Measurements from ENCODE around the gene SMCO1.

SMCO1 gene

DNA sequence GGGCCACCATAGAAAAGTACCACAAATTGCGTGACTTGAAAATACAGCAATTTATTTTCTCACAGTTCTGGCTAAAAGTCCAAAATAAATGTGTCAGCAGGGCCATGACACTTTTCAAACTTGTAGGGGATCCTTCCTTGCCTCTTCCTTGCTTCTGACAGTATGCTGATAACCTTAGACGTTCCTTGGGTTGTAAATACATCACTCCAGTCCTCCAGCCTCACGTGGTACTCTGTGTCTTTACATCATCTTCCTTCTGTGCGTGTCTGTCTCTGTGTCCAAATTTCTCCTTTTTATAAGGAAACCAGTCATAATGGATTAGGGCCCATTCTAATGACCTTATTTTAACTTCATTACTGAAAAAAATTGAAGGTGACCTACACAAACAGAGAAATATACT, 19.0 kb downstream of the SMCO1 start:
- no peak for ATAC-seq
- TF ChIP-seq ESRRG (CRISPR knock-in tag; IDR thresholded peaks at IDR 0.05), result no peak
- TF ChIP-seq OSR1 (CRISPR knock-in tag; IDR thresholded peaks at IDR 0.05), result no peak
- TF ChIP-seq POU6F1 (CRISPR knock-in tag; IDR thresholded peaks at IDR 0.05; ENCODE audit: borderline replicate concordance, low read depth), result no peak
- no peak for TF ChIP-seq PPARA (CRISPR knock-in tag; IDR thresholded peaks at IDR 0.05; ENCODE audit: borderline replicate concordance)
- TF ChIP-seq RARB (CRISPR knock-in tag; IDR thresholded peaks at IDR 0.05), result no peak
- TF ChIP-seq GLIS3 (CRISPR knock-in tag; IDR thresholded peaks at IDR 0.05), result no peak
- no peak for TF ChIP-seq ZFP3 (CRISPR knock-in tag; IDR thresholded peaks at IDR 0.05)
- no peak for TF ChIP-seq ZNF565 (CRISPR knock-in tag; conservative IDR thresholded peaks at IDR 0.05; ENCODE audit: low read depth)
- no peak for TF ChIP-seq ISL1 (CRISPR knock-in tag; IDR thresholded peaks at IDR 0.05)
- TF ChIP-seq ZC3H10 (CRISPR knock-in tag; IDR thresholded peaks at IDR 0.05), result no peak
- no peak for TF ChIP-seq BACH2 (CRISPR knock-in tag; IDR thresholded peaks at IDR 0.05; ENCODE audit: borderline replicate concordance)
- TF ChIP-seq ZNF70 (CRISPR knock-in tag; IDR thresholded peaks at IDR 0.05), result no peak

DNA sequence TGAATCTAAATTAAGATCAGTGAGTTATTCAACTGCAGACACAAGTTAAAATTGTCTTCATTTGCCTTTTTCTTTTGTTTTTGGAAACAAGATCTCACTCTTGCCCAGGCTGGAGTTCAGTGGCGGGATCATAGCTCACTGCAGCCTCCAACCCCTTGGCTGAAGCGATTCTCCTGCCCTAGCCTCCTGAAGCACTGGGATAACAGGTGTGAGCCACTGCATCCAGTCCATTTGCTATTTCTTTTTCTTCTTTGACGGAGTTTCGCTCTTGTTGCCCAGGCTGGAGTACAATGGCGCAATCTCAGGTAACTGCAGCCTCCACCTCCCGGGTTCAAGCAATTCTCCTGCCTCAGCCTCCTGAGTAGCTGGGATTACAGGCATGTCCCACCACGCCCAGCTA, 21.9 kb downstream of the SMCO1 start:
- TF ChIP-seq, protein P1, sequence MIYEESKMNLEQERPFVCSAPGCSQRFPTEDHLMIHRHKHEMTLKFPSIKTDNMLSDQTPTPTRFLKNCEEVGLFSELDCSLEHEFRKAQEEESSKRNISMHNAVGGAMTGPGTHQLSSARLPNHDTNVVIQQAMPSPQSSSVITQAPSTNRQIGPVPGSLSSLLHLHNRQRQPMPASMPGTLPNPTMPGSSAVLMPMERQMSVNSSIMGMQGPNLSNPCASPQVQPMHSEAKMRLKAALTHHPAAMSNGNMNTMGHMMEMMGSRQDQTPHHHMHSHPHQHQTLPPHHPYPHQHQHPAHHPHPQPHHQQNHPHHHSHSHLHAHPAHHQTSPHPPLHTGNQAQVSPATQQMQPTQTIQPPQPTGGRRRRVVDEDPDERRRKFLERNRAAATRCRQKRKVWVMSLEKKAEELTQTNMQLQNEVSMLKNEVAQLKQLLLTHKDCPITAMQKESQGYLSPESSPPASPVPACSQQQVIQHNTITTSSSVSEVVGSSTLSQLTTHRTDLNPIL (CRISPR knock-in tag; IDR thresholded peaks at IDR 0.05; ENCODE audit: low read depth), result no peak
- TF ChIP-seq CSDC2 (CRISPR knock-in tag; IDR thresholded peaks at IDR 0.05) (no peak), ISL1 (CRISPR knock-in tag; IDR thresholded peaks at IDR 0.05) (no peak), ZFP30 (CRISPR knock-in tag; IDR thresholded peaks at IDR 0.05) (no peak), ZC3H10 (CRISPR knock-in tag; IDR thresholded peaks at IDR 0.05) (no peak), ESRRG (CRISPR knock-in tag; IDR thresholded peaks at IDR 0.05) (no peak), RARB (CRISPR knock-in tag; IDR thresholded peaks at IDR 0.05) (no peak), POU6F1 (CRISPR knock-in tag; IDR thresholded peaks at IDR 0.05; ENCODE audit: borderline replicate concordance, low read depth) (no peak)
- ATAC-seq, result no peak

- no peak for ATAC-seq
- TF ChIP-seq, protein P2, sequence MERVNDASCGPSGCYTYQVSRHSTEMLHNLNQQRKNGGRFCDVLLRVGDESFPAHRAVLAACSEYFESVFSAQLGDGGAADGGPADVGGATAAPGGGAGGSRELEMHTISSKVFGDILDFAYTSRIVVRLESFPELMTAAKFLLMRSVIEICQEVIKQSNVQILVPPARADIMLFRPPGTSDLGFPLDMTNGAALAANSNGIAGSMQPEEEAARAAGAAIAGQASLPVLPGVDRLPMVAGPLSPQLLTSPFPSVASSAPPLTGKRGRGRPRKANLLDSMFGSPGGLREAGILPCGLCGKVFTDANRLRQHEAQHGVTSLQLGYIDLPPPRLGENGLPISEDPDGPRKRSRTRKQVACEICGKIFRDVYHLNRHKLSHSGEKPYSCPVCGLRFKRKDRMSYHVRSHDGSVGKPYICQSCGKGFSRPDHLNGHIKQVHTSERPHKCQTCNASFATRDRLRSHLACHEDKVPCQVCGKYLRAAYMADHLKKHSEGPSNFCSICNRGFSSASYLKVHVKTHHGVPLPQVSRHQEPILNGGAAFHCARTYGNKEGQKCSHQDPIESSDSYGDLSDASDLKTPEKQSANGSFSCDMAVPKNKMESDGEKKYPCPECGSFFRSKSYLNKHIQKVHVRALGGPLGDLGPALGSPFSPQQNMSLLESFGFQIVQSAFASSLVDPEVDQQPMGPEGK (CRISPR knock-in tag; IDR thresholded peaks at IDR 0.05; ENCODE audit: borderline replicate concordance), result no peak
- TF ChIP-seq POU6F1 (CRISPR knock-in tag; IDR thresholded peaks at IDR 0.05; ENCODE audit: borderline replicate concordance, low read depth), result no peak
- TF ChIP-seq TOX (CRISPR knock-in tag; IDR thresholded peaks at IDR 0.05; ENCODE audit: borderline replicate concordance), result no peak
- no peak for TF ChIP-seq CSDC2 (CRISPR knock-in tag; IDR thresholded peaks at IDR 0.05)
- no peak for TF ChIP-seq ZC3H10 (CRISPR knock-in tag; IDR thresholded peaks at IDR 0.05)
- TF ChIP-seq OSR1 (CRISPR knock-in tag; IDR thresholded peaks at IDR 0.05), result no peak
- no peak for TF ChIP-seq ZNF565 (CRISPR knock-in tag; conservative IDR thresholded peaks at IDR 0.05; ENCODE audit: low read depth)
- TF ChIP-seq, protein P3, sequence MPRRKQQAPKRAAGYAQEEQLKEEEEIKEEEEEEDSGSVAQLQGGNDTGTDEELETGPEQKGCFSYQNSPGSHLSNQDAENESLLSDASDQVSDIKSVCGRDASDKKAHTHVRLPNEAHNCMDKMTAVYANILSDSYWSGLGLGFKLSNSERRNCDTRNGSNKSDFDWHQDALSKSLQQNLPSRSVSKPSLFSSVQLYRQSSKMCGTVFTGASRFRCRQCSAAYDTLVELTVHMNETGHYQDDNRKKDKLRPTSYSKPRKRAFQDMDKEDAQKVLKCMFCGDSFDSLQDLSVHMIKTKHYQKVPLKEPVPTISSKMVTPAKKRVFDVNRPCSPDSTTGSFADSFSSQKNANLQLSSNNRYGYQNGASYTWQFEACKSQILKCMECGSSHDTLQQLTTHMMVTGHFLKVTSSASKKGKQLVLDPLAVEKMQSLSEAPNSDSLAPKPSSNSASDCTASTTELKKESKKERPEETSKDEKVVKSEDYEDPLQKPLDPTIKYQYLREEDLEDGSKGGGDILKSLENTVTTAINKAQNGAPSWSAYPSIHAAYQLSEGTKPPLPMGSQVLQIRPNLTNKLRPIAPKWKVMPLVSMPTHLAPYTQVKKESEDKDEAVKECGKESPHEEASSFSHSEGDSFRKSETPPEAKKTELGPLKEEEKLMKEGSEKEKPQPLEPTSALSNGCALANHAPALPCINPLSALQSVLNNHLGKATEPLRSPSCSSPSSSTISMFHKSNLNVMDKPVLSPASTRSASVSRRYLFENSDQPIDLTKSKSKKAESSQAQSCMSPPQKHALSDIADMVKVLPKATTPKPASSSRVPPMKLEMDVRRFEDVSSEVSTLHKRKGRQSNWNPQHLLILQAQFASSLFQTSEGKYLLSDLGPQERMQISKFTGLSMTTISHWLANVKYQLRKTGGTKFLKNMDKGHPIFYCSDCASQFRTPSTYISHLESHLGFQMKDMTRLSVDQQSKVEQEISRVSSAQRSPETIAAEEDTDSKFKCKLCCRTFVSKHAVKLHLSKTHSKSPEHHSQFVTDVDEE (CRISPR knock-in tag; IDR thresholded peaks at IDR 0.05), result no peak
- no peak for TF ChIP-seq ZFP30 (CRISPR knock-in tag; IDR thresholded peaks at IDR 0.05)
- TF ChIP-seq ESRRG (CRISPR knock-in tag; IDR thresholded peaks at IDR 0.05), result no peak
- TF ChIP-seq ARNTL (CRISPR knock-in tag; IDR thresholded peaks at IDR 0.05; ENCODE audit: borderline replicate concordance, low read depth), result no peak
- no peak for TF ChIP-seq BACH2 (CRISPR knock-in tag; IDR thresholded peaks at IDR 0.05; ENCODE audit: borderline replicate concordance)
- TF ChIP-seq ZFP3 (CRISPR knock-in tag; IDR thresholded peaks at IDR 0.05), result no peak
- TF ChIP-seq, protein P1 (CRISPR knock-in tag; IDR thresholded peaks at IDR 0.05; ENCODE audit: low read depth), result no peak
- no peak for TF ChIP-seq TCF4 (CRISPR knock-in tag; IDR thresholded peaks at IDR 0.05; ENCODE audit: borderline replicate concordance)
- TF ChIP-seq ZNF8 (CRISPR knock-in tag; IDR thresholded peaks at IDR 0.05), result no peak
- TF ChIP-seq ZNF70 (CRISPR knock-in tag; IDR thresholded peaks at IDR 0.05), result no peak
- no peak for TF ChIP-seq RARB (CRISPR knock-in tag; IDR thresholded peaks at IDR 0.05)
- TF ChIP-seq GLIS3 (CRISPR knock-in tag; IDR thresholded peaks at IDR 0.05), result no peak
Measured at GRCh38 chr3:196492080-196492479, 23.1 kb downstream of the SMCO1 start.

Data from SK-N-SH treated with all-trans-retinoic acid at 6 μM for 48 hours (cell line).